ENCODE results near the gene FAM151A.

DNA sequence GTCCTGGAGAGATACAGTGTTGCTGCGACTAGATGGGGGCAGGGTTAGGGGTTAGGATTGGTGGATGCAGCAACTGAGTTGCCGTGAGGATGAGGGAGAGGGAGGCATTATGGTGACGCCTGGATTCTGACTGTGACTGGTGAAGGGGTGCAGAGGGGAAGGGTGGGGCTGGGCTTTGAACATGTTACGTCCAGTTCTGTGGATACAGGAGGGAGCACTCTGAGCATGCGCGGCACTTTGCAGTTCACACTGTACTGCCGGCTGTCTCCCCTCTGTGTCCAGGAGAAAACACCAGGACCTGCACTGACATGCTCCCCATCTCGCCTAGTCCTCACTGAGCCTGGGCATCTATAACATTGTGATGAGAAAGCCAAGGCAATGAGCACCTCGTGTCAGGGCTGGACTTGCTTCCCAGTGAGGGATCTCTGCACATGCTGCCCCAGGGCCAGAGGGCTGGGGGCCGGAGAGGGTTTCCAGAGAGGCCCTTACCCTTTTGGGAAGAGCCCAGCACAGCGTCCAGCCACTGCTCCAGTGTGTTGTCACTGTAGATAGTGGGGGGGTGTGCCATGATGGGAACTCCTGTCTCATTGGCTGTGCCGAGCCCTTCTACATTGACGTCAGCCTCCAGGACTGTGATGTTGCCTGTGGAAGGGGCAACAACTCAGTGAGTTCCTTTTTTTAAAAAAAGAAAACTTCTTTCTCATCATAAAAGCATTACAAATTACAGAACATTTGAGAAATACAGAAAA, 7.6 kb downstream of the FAM151A start:
- TF ChIP-seq POLR2A (IDR thresholded peaks at IDR 0.05), result no peak
- TF ChIP-seq, protein P1, sequence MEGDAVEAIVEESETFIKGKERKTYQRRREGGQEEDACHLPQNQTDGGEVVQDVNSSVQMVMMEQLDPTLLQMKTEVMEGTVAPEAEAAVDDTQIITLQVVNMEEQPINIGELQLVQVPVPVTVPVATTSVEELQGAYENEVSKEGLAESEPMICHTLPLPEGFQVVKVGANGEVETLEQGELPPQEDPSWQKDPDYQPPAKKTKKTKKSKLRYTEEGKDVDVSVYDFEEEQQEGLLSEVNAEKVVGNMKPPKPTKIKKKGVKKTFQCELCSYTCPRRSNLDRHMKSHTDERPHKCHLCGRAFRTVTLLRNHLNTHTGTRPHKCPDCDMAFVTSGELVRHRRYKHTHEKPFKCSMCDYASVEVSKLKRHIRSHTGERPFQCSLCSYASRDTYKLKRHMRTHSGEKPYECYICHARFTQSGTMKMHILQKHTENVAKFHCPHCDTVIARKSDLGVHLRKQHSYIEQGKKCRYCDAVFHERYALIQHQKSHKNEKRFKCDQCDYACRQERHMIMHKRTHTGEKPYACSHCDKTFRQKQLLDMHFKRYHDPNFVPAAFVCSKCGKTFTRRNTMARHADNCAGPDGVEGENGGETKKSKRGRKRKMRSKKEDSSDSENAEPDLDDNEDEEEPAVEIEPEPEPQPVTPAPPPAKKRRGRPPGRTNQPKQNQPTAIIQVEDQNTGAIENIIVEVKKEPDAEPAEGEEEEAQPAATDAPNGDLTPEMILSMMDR (IDR thresholded peaks at IDR 0.05), result no peak

Measured in testis (tissue), 2 donors.